ENCODE results near the gene CD320.

Gene CD320

DNA sequence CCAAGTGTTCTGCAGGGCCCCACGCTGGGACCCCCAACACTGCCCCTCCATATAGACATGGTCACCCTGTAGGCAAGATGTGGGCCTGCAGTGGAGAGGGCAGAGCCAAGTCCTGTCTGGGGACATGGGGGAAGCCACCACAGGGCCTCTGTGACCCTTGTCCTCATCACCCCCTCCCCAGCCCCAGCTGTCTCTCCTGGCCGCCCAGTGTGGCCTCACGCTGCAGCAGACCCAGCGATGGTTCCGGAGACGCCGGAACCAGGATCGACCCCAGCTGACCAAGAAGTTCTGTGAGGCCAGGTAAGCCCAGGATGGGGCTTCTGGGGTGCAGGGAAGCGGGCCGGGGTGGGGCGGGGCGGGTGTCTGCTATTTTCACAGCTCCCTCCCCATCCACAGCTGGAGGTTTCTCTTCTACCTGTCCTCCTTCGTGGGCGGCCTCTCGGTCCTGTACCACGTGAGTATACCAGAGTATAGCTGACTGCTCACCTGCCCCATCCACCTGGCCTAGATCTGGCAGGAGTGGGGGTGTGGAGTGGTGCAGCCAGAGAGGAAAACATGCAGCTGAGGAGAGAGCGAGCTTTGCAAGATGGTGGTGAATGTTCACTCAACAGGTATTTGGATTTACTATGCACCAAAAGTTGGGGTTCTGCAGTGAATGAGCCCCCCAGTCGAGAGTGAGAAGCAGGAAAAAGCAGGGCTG lies 52.6 kb downstream of the CD320 start:
- Histone ChIP-seq H3K27me3 (no peaks in the 10 kb centered on the region), H3K9me3 (no peaks in the 10 kb centered on the region), H3K4me3 (no peak overlapping the region), H4K20me1 (peaks cover 8% of the 10 kb centered on the region), H3K9ac (no peak overlapping the region), H3K36me3 (peaks cover 93% of the 10 kb centered on the region), H3K4me2 (no peak overlapping the region), H3K27ac (no peak overlapping the region), H3K4me1 (no peaks in the 10 kb centered on the region; the same call in 1 of the 2 replicates)
- TF ChIP-seq Cebpa-rat (IDR thresholded peaks at IDR 0.05): no peak

DNA sequence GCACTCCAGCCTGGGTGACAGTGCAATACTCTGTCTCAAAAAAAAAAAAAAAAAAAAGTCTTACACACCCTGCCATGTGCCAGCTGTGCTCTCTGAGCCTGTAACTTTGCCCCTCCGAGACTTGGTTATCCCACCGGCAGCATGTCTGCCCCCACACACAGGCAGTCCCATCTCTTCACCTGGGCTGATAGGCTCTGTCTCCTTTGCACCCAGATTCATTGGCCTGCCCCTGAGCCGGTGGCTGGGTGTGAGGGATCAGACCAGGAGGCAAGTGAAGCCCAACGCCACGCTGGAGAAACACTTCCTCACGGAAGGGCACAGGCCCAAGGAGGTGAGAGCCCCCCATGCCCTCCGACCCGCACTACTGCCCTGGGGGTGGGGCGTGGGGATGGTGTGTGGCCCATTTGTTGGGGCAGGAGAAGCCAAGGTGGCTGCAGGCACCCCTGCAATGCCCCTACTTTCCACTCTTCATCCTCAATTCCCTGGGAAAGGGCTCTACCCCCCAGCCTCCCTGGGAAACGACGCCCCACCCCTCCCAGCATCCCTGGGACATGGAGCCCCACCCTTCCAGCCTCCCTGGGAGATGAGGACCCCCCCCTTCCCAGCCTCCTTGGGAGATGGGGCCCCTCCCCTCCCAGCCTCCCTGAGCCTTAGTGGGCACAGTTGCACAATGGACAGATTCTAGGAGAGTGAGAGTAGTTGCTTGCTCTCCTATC lies 53.7 kb downstream of the CD320 start:
- Histone ChIP-seq H3K27ac (no peak overlapping the region), H3K36me3 (peaks cover 90% of the 10 kb centered on the region), H3K9ac (no peak overlapping the region)

GRCh38 chr19:8253678-8254077 lies 54.5 kb downstream of the CD320 start:
- no peaks in the 10 kb centered on the region for H3K9me3 ChIP-seq
- H3K36me3 ChIP-seq: peaks cover 87% of the 10 kb centered on the region
- no peak overlapping the region for H3K9ac ChIP-seq
- H3K27ac ChIP-seq: no peak overlapping the region
- H3K4me2 ChIP-seq: no peak overlapping the region
- no peaks in the 10 kb centered on the region; the same call in 1 of the 2 replicates for H3K4me1 ChIP-seq
- no peak overlapping the region for H3K4me3 ChIP-seq
- no peak for TF ChIP-seq Cebpa-rat (IDR thresholded peaks at IDR 0.05)
- peaks cover 11% of the 10 kb centered on the region for H4K20me1 ChIP-seq
- no peaks in the 10 kb centered on the region for H3K27me3 ChIP-seq

More for the DNA sequence above, 53.7 kb downstream of the CD320 start:
- Histone ChIP-seq H3K4me2 (no peak overlapping the region), H3K9me3 (no peaks in the 10 kb centered on the region), H3K4me1 (no peaks in the 10 kb centered on the region; the same call in 1 of the 2 replicates), H4K20me1 (peaks cover 11% of the 10 kb centered on the region), H3K4me3 (no peak overlapping the region), H3K27me3 (no peaks in the 10 kb centered on the region)
- no peak for TF ChIP-seq Cebpa-rat (IDR thresholded peaks at IDR 0.05)

DNA sequence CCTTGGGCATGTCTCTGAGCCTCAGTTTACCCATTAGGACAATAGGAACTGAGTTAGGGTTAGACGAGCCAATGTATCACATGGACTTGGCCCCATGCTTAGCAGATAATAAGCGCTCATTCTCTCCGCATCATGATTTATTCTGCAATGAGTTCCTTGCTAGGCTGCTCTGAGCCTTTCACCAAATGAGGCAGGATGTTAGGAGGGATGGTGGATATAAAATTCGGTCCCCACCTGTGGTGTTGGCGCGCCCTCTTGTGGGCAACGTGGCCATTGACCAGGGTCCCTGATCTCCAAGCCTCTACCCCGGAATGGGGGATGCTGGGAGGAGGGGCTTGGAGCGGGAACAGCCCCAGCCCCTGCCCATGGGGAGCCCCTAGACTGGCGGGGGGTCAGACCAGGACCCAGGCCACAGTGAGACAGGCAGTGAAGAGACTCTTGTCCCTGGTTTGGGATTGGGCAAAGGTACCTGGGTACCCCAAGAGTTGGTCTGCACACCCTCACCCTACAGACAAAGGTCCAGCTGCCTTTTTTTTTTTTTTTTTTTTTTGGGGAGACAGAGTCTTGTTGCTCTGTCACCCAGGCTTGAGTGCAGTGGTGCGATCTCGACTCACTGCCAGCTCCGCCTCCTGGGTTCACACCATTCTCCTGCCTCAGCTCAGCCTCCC lies 55.1 kb downstream of the CD320 start:
- Histone ChIP-seq H3K9me3 (no peaks in the 10 kb centered on the region), H3K27me3 (no peaks in the 10 kb centered on the region), H3K36me3 (peaks cover 86% of the 10 kb centered on the region), H4K20me1 (peaks cover 11% of the 10 kb centered on the region), H3K4me1 (no peaks in the 10 kb centered on the region; the same call in 1 of the 2 replicates), H3K4me2 (no peak overlapping the region), H3K27ac (no peak overlapping the region), H3K4me3 (no peak overlapping the region), H3K9ac (no peak overlapping the region)
- no peak for TF ChIP-seq Cebpa-rat (IDR thresholded peaks at IDR 0.05)
